GM19043 (cell line): Measurements from ENCODE around the gene RDH5.
A peak's percentile ranks its signal among the peaks of the same experiment; 100 is the strongest.

ENCODE experiments used
- ATAC-seq: cut with Tn5 transposase; IDR thresholded peaks from one replicate; pipeline ENCODE4 v1.9.1; 2021; ENCODE audit warnings: low read depth; ENCODE audit not compliant: unreplicated experiment

Gene RDH5

DNA sequence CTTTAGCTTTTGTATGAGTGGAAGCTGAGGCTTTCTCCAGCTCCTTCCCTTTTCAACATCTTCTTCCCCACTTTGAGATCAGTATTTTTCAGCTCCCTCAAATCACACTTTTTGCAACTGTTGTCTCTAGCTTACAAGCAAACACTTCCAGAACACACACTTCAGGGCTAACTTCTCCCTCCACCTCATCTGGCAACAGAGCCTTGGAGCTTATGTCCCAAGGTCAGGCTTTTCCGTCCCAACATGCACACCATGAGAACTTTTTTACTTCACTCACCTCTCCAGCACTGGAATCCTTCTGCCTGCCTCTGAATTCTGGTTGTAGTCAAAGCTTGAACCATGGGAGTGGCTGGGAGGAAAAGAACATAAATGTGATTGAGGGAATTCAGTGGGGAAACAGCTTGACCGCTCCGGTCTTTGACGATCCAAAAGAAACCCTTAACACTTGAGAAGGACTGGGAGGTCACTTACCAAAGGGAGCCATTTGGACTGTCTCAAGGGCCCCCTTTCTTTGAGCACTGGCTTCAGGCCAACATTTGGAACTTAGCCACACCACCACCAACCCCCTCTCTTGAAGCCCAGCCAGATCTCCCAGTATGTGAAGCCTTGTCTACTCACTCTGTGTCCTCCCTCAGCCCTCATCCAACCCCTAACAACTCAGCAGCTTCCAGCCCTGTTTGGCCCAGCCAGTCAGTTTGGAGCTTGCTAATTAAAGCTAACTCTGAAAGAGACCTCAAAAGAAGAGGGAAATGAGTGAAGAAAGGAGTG lies 8.2 kb upstream of the RDH5 start:
- no peak for ATAC-seq

DNA sequence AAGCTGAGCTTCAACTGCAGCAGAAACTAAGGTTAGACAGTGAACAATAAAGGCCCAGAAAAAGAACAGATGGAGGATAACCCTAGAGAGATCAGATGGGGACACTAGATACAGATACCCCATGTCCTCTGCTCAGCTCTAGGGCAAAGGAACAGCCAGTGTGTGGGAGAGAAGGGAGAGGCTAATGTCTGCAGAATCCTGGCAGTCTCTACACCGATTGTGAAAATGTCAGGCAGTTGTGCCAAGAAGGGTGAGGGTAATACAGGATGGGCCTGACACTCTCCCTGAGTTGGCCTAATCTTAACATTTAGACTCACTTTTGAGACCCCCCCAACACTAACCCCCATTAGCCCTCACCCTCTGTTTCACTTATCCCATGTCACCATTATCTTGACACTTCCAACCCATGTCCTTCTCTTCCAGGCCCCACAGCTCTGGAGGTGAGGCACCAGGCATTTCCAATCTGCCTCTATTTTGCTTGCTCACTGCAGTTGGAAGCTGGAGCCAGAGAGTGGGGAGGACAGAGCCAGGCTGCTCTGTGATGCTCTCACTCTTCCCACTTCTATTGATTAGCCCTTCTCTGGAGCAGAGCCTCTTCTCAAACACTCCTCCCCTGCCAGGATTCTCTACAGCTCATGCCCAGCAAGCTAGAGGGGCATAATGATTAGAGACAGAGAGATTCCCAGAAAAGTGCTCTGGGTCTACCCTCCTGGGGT lies 7.3 kb upstream of the RDH5 start:
- ATAC-seq: no peak

GRCh38 chr12:55713721-55714120 lies 6.5 kb upstream of the RDH5 start:
- no peak for ATAC-seq

- ATAC-seq: no peak
Observed at GRCh38 chr12:55715169-55715764, 4.9 kb upstream of the RDH5 start.

GRCh38 chr12:55715833-55716581 lies 4.2 kb upstream of the RDH5 start, which contains the start of gene BLOC1S1:
Gene BLOC1S1, plus strand, starts transcription at chr12:55716046. Its CDS starts 6 bp downstream, at chr12:55716052.
- peak; percentile 88 for ATAC-seq

DNA sequence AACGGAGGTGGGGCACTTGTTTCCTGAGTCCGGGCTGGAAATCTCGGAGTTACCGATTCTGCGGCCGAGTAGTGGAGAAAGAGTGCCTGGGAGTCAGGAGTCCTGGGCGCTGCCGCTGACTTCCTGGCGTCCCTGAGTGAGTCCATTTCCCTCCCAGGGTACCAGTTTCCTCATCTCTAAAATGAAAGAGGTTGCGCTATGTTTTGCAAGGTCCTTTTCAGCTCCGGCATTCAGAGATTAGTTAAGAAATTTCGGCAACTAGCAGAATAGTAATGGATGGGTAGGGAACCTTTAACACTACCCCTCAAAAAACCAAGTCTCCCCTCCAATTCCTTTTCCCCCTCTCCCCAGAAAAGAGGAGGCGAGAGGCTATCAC lies 3.6 kb upstream of the RDH5 start:
- ATAC-seq: no peak

DNA sequence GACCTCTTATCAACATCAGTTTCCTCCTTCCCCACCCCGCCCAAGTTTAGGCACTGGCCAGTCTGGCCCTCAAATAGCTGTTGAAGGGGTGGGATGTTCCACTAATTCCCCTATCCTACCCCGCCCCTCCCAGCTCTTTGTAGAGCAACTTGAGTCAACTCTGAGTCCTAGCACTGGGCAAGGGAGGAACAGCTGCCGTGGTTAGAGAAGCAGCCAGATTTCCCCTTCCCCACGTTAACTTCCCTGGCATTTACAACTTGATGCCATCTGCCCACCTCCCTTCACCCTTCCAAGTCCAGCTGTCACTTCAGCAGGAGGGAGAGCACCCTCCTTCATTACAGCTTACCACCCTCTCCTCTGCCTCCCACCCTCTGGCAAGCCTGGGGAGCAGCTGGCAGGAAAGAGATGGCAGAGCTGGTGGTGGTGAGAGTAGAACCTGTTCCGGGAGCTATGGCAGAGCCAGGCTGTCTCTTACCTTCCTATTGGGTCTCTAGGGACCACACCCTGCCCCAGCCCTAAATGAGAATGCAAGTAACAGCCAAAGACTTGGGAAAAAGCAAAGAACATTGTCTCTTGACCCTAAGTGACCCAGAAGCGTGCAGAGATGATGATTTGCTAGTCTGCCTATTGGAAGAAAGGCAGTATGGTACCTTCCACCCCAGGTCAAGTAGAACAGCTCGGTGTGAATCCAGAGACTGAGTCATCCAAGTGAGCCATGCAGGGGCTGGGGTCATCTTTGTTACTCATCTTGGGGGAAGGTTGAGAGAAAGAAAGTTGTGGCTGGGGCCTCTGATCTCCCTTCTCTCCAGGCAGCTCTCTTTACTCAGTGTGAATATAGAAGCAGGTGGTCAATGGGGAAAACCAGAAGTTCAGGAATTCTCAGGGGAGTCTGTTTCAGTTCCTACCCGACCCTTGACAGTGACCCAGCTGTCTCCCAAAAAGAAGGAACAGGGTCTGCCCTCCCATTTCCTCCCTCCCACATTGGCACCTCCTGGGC lies 2.9 kb upstream of the RDH5 start:
- ATAC-seq: no peak

- ATAC-seq: no peak
Observed at GRCh38 chr12:55718015-55718414, 2.2 kb upstream of the RDH5 start.

DNA sequence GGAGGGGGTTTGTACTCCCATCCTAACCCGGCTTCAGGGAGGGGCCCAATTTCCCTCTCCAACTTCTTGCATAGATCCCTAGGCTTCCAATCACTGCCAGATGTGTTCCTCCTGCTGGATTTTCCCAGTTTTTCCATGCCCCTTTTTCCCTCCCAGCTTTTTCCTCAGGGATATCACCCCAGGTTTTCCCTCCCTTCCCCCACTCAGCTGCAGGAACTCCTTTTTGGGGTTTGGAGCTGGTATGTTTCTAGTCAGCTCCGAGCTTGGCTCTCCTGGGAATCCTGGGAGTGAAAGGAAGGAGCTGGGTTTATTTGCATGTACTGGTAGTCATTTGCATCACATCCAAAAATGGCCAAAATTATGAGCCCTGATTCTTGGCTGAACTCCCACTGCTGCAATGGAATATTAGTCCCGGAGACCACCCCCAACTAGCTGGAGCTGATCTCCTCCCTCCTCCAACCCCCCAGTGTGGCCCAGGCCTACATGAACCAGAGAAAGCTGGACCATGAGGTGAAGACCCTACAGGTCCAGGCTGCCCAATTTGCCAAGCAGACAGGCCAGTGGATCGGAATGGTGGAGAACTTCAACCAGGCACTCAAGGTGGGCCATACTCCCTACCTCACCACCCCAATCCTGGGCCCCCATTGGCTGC lies 1.4 kb upstream of the RDH5 start:
- no peak for ATAC-seq

DNA sequence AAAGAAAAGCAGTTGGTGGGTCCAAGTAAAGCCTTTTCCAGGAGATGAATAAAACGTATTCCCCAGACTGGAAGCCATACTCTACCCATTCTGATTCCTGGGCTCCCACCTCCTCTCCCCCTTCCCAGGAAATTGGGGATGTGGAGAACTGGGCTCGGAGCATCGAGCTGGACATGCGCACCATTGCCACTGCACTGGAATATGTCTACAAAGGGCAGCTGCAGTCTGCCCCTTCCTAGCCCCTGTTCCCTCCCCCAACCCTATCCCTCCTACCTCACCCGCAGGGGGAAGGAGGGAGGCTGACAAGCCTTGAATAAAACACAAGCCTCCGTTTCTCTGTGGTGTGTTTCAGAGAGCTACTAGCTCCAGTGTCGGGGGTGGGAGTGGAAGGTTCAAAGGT lies 822 bp upstream of the RDH5 start:
- ATAC-seq: no peak

DNA sequence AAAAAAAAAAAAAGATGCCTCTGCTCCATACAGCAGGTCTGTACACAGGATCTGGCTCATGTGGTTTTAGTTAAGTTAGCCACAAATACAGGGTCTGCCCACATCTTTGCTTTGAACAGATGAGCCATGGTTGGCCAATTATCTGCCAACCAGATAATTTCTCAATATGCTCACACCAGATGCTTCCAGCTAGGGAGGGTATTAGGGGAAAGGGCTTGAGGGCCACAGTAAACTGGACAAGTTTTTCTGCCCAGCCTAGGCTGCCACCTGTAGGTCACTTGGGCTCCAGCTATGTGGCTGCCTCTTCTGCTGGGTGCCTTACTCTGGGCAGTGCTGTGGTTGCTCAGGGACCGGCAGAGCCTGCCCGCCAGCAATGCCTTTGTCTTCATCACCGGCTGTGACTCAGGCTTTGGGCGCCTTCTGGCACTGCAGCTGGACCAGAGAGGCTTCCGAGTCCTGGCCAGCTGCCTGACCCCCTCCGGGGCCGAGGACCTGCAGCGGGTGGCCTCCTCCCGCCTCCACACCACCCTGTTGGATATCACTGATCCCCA lies 776 bp downstream of the RDH5 start:
- ATAC-seq: no peak

DNA sequence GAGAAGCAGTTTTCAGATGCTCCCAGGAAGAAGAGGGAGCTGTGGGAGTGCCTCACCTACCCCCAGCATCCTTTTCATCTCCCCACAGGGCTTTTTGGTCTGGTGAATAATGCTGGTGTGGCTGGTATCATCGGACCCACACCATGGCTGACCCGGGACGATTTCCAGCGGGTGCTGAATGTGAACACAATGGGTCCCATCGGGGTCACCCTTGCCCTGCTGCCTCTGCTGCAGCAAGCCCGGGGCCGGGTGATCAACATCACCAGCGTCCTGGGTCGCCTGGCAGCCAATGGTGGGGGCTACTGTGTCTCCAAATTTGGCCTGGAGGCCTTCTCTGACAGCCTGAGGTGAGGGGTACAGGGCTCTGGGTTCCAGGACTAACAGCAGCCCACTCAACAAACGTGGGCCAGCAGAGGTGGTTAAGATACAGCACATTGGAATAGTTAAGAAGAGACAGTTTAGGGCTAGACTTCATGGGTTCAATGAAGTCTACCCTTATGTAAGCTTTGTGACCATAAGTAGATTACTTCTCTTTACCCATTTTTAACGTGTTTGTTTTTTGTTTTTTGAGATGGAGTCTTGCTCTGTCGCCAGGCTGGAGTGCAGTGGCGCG lies 1.5 kb downstream of the RDH5 start:
- ATAC-seq: no peak

GRCh38 chr12:55722948-55723347 lies 2.8 kb downstream of the RDH5 start:
- ATAC-seq: no peak

GRCh38 chr12:55723516-55724225 lies 3.5 kb downstream of the RDH5 start:
- no peak for ATAC-seq

- ATAC-seq: peak; percentile 31
Observed at GRCh38 chr12:55724226-55724939, 4.2 kb downstream of the RDH5 start.

DNA sequence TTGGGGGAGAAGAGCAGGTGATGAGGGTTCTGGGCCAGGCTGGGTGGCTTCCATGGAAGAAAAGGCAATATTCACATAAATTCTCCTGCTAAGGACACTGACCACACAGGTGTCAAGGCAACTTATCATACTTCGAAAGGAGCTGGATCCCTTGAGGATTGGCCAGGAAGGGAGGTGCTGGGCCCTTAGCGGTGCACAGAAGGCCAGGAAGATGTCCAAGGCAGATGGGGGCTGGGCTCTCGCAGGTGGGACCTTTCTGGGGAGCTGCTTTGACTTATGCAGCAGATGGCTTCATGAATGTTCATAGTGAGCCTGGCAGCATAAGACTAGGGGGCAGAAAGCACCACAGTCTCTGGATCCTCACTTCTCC lies 4.7 kb downstream of the RDH5 start:
- ATAC-seq: no peak

GRCh38 chr12:55725556-55725955 lies 5.4 kb downstream of the RDH5 start:
- no peak for ATAC-seq
